Testis (tissue), 3 donors: ENCODE results near the gene ARVCF. TPM values are rescaled to one million over a fixed set of nuclear protein-coding genes. Genes with fewer than 3 reads are reported as not detected.

Experiments used
- DNase-seq: peaks from one replicate; pipeline ENCODE4 v3.0.0-alpha.2; 2019
- H3K27ac ChIP-seq, 2 donors: fragments of 200-600 bp; sonication (generic); one replicate each; pipeline ENCODE4 v1.5.1; 2019
- H3K27me3 ChIP-seq: fragments of 200-600 bp; sonication (generic); one replicate; pipeline ENCODE4 v1.5.1; 2019
- H3K36me3 ChIP-seq: fragments of 200-600 bp; sonication (generic); one replicate; pipeline ENCODE4 v1.5.1; 2017; ENCODE audit warnings: low read depth; ENCODE audit errors: missing control alignments
- H3K4me1 ChIP-seq: fragments of 200-600 bp; sonication (generic); one replicate; pipeline ENCODE4 v1.5.1; 2019
- H3K4me3 ChIP-seq, 2 donors: fragments of 200-600 bp; sonication (generic); one replicate each; pipeline ENCODE4 v1.5.1; 2017 to 2019
- H3K9me3 ChIP-seq: fragments of 200-600 bp; sonication (generic); one replicate; pipeline ENCODE4 v1.5.1; 2017
- CTCF ChIP-seq, 3 experiments: fragments of 450-650 bp in 2 of 3; fragments of 200-600 bp in 1 of 3; sonication (generic) in 1 of 3; IDR thresholded peaks; one replicate each; pipeline ENCODE4 v1.5.1; 2016 to 2019; ENCODE audit warnings: antibody characterized with exemption in 3 of 3, mild to moderate bottlenecking in 2 of 3, moderate library complexity in 1 of 3
- POLR2A ChIP-seq: fragments of 450-650 bp; IDR thresholded peaks from one replicate; pipeline ENCODE4 v1.6.1; 2017; ENCODE audit warnings: antibody characterized with exemption, mild to moderate bottlenecking, moderate library complexity
- WGBS, 2 donors: methylation state at CpG; one replicate each; pipeline ENCODE4 v1.1.5; 2018; 5-methylcytosine and 5-hydroxymethylcytosine counted together
- intact Hi-C: fragments of 100-400 bp; cut with DNase I; formaldehyde crosslinking; loops from one replicate; pipeline ENCODE4 v1.15.1; 2023; ENCODE audit warnings: low total_unique reads
- polyA plus RNA-seq: library from polyadenylated mRNA; stranded (reverse); fragments of 350-450 nt; fragmentation: Illumina TruSeq; extraction: RNeasy Lipid Tissue Mini Kit (QIAGEN cat#74804); gene quantifications from one replicate; pipeline ENCODE4 v1.2.3, GENCODE V29; 2014; ENCODE audit warnings: low read depth, low replicate concordance; ENCODE audit not compliant: insufficient read depth
- total RNA-seq, 2 donors: library from RNA; depleted of rRNA; stranded (reverse); fragments of >200 nt; gene quantifications; one replicate each; pipeline ENCODE4 v1.2.3, GENCODE V29; 2016

Gene ARVCF
- total and polyA plus RNA-seq, 3 donors from 2014 or later, result 21.1 to 57.7 (median 43.2) TPM

- no peaks in the 10 kb centered on the region for H3K36me3 ChIP-seq
- WGBS, 2 donors, result 95 to 96% methylated on average over 15 of the region's 15 CpGs
- no peak overlapping the region for H3K27ac ChIP-seq
- peaks cover 17% of the 10 kb centered on the region for H3K4me1 ChIP-seq
- no peak overlapping the region for H3K4me3 ChIP-seq
- no peaks in the 10 kb centered on the region for H3K9me3 ChIP-seq
- no peaks in the 10 kb centered on the region for H3K27me3 ChIP-seq
- intact Hi-C loops, result no loop called here
- TF ChIP-seq POLR2A (no peak), CTCF (IDR thresholded peaks at IDR 0.05) (no peak)
- DNase-seq, result no peak
Measured at GRCh38 chr22:20024650-20025397, 8.2 kb upstream of the ARVCF start.

- 74 to 81% methylated on average over 13 of the region's 13 CpGs for WGBS, 2 donors
- no peak for DNase-seq
- Histone ChIP-seq H3K36me3 (no peaks in the 10 kb centered on the region), H3K4me1 (peaks cover 17% of the 10 kb centered on the region), H3K4me3 (no peak overlapping the region), H3K27ac (no peak overlapping the region), H3K27me3 (no peaks in the 10 kb centered on the region), H3K9me3 (no peaks in the 10 kb centered on the region)
- intact Hi-C loops, result no loop called here
- TF ChIP-seq POLR2A (no peak), CTCF (IDR thresholded peaks at IDR 0.05) (no peak)
Measured at GRCh38 chr22:20024225-20024624, 7.6 kb upstream of the ARVCF start.

GRCh38 chr22:20022978-20023613 is 6.5 kb upstream of the ARVCF start:
- DNase-seq, result no peak
- H3K27ac ChIP-seq, result no peak overlapping the region
- WGBS, 2 donors, result 77 to 79% methylated on average over 10 of the region's 10 CpGs
- no peak for TF ChIP-seq POLR2A
- TF ChIP-seq CTCF (IDR thresholded peaks at IDR 0.05), result no peak
- H3K27me3 ChIP-seq, result no peaks in the 10 kb centered on the region
- peaks cover 17% of the 10 kb centered on the region for H3K4me1 ChIP-seq
- intact Hi-C loops, result no loop called here
- no peak overlapping the region for H3K4me3 ChIP-seq
- no peaks in the 10 kb centered on the region for H3K36me3 ChIP-seq
- H3K9me3 ChIP-seq, result no peaks in the 10 kb centered on the region

GRCh38 chr22:20022231-20022977 is 5.8 kb upstream of the ARVCF start:
- H3K4me3 ChIP-seq, result no peak overlapping the region
- intact Hi-C loops, result no loop called here
- TF ChIP-seq POLR2A, result no peak
- TF ChIP-seq CTCF (IDR thresholded peaks at IDR 0.05), result no peak
- DNase-seq, result no peak
- H3K36me3 ChIP-seq, result no peaks in the 10 kb centered on the region
- H3K4me1 ChIP-seq, result peaks cover 19% of the 10 kb centered on the region
- no peaks in the 10 kb centered on the region for H3K9me3 ChIP-seq
- no peaks in the 10 kb centered on the region for H3K27me3 ChIP-seq
- H3K27ac ChIP-seq, result no peak overlapping the region
- 85 to 96% methylated on average over 9 to 11 of the region's 11 CpGs for WGBS, 2 donors
